C4-2B (cell line): Measurements from ENCODE around the gene EPHA2.

Experiments used
- H3K27ac ChIP-seq: fragments of 450-650 bp; 2 replicates; pipeline ENCODE4 v1.5.1; 2017
- CTCF ChIP-seq: fragments of 450-650 bp; conservative IDR thresholded peaks from 2 replicates; pipeline ENCODE4 v1.5.1; 2017; ENCODE audit warnings: mild to moderate bottlenecking
- ZFX ChIP-seq: fragments of 450-650 bp; IDR thresholded peaks from 2 replicates; pipeline ENCODE4 v1.6.1; 2017

The EPHA2 gene

GRCh38 chr1:16141573-16142336 is 14.1 kb downstream of the EPHA2 start:
- no peak overlapping the region for H3K27ac ChIP-seq
- no peak for TF ChIP-seq ZFX
- TF ChIP-seq CTCF = no peak

- no peak overlapping the region for H3K27ac ChIP-seq
- no peak for TF ChIP-seq ZFX
- no peak for TF ChIP-seq CTCF
These were observed 15.7 kb downstream of the EPHA2 start for GRCh38 chr1:16140068-16140596.

- no peak overlapping the region for H3K27ac ChIP-seq
- TF ChIP-seq CTCF (no peak), ZFX (no peak)
These were observed 16.4 kb downstream of the EPHA2 start for GRCh38 chr1:16139473-16139962.

GRCh38 chr1:16138772-16139221 is 17.1 kb downstream of the EPHA2 start:
- TF ChIP-seq CTCF (no peak), ZFX (no peak)
- H3K27ac ChIP-seq = no peak overlapping the region

GRCh38 chr1:16137890-16138467 is 17.9 kb downstream of the EPHA2 start:
- no peak overlapping the region for H3K27ac ChIP-seq
- TF ChIP-seq ZFX (no peak), CTCF (no peak)

- no peak for TF ChIP-seq CTCF
- TF ChIP-seq ZFX = no peak
- no peak overlapping the region for H3K27ac ChIP-seq
These were observed 20.4 kb downstream of the EPHA2 start for GRCh38 chr1:16135501-16135900.

GRCh38 chr1:16134906-16135305 is 21.0 kb downstream of the EPHA2 start:
- TF ChIP-seq ZFX (no peak), CTCF (no peak)
- H3K27ac ChIP-seq = no peak overlapping the region
